Type B pancreatic cell (in vitro differentiated cells): ENCODE results near the gene SPG7. TPM values are rescaled to one million over a fixed set of nuclear protein-coding genes. Genes with fewer than 3 reads are reported as not detected.

ENCODE experiments used
- DNase-seq: peaks from one replicate; pipeline ENCODE4 v3.0.0; 2021; ENCODE audit warnings: mixed read lengths; ENCODE audit not compliant: unreplicated experiment; ENCODE audit errors: extremely low spot score
- H3K27ac Mint-ChIP-seq: 2 replicates; pipeline ENCODE4 v1.8.0; 2021; ENCODE audit warnings: mild to moderate bottlenecking, mixed read lengths
- H3K27me3 Mint-ChIP-seq: 2 replicates; pipeline ENCODE4 v1.8.0; 2021; ENCODE audit warnings: mixed read lengths
- H3K36me3 Mint-ChIP-seq: 2 replicates; pipeline ENCODE4 v1.8.0; 2021; ENCODE audit warnings: mixed read lengths
- H3K4me1 Mint-ChIP-seq: one replicate; pipeline ENCODE4 v1.8.0; 2021; ENCODE audit warnings: mixed read lengths; ENCODE audit not compliant: unreplicated experiment
- H3K4me3 Mint-ChIP-seq: 2 replicates; pipeline ENCODE4 v1.8.0; 2021; ENCODE audit warnings: mild to moderate bottlenecking, mixed read lengths
- H3K9me3 Mint-ChIP-seq: 2 replicates; pipeline ENCODE4 v1.8.0; 2021; ENCODE audit warnings: mixed read lengths
- total RNA-seq: library from RNA; stranded (reverse); gene quantifications from 2 replicates; pipeline ENCODE4 v1.2.1, GENCODE V29; 2021; ENCODE audit warnings: low replicate concordance
- TF ChIP-seq, protein P1 (sequence below): fragments of 200-600 bp; sonication (generic); conservative IDR thresholded peaks from 2 replicates; pipeline ENCODE4 v1.5.0; 2021; ENCODE audit warnings: antibody characterized with exemption, mild to moderate bottlenecking

SPG7 gene
- total RNA-seq, 1 donor from 2014 or later = 129 TPM

DNA sequence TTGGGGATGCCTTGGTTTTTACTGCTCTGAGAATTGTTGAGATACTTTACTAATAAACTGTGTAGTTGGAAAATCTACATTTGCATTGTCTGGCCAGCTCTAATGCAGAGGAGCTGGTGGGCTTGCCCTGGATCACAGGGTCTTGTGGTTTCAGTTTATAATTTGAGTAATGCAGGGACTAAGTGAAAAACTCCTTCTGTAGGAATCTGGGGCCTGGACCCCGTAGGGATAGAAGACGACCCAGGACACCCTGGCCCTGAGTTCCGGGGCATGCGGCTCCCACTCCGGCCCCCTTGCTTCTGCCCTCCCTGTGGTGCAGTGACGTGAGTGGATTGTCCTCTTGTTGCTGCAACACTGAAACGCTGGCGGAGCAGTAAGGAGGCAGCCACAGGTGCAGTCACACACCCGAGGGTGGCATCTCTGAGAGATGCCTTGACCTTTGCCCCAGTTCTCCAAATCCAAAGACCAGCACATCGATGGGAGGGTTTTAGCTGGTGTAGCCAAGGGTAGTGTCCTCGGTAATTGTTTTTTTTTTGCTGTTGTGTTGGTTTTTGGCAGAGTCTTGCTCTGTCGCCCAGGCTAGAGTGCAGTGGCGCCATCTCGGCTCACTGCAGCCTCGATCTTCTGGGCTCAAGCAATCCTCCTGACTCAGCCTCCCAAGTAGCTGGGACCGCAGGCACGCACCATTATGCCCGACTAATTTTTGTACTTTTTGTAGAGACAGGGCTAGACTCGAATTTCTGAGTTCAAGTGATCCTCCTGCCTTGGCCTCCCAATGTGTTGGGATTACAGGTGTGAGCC lies 49.7 kb downstream of the SPG7 start:
- peak overlapping the region; percentile 86 for H3K27ac Mint-ChIP-seq
- H3K4me3 Mint-ChIP-seq = peak overlapping the region; percentile 81
- H3K36me3 Mint-ChIP-seq = peaks cover 23% of the 10 kb centered on the region
- TF ChIP-seq, protein P1, sequence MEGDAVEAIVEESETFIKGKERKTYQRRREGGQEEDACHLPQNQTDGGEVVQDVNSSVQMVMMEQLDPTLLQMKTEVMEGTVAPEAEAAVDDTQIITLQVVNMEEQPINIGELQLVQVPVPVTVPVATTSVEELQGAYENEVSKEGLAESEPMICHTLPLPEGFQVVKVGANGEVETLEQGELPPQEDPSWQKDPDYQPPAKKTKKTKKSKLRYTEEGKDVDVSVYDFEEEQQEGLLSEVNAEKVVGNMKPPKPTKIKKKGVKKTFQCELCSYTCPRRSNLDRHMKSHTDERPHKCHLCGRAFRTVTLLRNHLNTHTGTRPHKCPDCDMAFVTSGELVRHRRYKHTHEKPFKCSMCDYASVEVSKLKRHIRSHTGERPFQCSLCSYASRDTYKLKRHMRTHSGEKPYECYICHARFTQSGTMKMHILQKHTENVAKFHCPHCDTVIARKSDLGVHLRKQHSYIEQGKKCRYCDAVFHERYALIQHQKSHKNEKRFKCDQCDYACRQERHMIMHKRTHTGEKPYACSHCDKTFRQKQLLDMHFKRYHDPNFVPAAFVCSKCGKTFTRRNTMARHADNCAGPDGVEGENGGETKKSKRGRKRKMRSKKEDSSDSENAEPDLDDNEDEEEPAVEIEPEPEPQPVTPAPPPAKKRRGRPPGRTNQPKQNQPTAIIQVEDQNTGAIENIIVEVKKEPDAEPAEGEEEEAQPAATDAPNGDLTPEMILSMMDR = peak; percentile 3
- H3K4me1 Mint-ChIP-seq = peaks cover 18% of the 10 kb centered on the region
- no peaks in the 10 kb centered on the region for H3K27me3 Mint-ChIP-seq
- DNase-seq = no peak
- no peaks in the 10 kb centered on the region for H3K9me3 Mint-ChIP-seq

DNA sequence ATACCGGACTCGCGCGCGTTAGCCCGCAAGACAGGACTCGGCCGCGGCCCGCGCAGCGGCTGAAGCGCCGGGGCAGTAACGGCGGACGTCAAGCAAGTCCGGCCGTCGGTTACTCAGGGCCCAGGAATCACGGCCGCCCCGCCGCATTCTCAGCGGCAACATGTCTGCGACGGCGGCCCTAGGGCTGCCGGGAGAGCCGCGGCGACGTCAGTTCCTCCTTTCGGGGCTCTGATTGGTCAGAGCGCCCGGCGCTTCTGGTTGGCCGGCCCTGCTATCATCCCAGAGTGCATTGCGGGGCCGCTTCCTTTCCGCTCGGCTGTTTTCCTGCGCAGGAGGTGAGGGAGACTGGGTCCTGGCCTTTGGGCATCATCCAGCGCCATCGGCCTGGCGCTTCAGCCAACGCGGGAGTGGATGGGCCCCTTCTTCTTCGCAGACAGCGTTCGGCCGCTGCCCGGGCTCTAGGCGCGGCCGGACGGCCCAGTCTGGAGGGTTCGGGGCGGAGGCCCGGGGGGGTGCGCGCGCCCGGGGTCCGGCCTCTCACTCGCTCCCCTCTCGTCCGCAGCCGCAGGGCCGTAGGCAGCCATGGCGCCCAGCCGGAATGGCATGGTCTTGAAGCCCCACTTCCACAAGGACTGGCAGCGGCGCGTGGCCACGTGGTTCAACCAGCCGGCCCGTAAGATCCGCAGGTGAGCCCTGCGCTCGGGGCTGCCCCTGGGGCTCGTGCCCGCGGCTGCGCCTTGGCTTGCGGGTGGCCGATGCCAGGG lies 52.4 kb downstream of the SPG7 start, which contains the start of gene RPL13:
RPL13 (plus strand) TSS at position 305 of the 764 bp plus-strand sequence; CDS start at position 583, 278 bp downstream.
- Mint-ChIP-seq H3K4me3 (peak within 1 kb of the TSS; percentile 97), H3K9me3 (no peaks in the 10 kb centered on the region), H3K27me3 (no peaks in the 10 kb centered on the region), H3K27ac (peak within 1 kb of the TSS; percentile 99), H3K36me3 (peaks cover 35% of the 10 kb centered on the region), H3K4me1 (peaks cover 33% of the 10 kb centered on the region)
- TF ChIP-seq, protein P1 = no peak
- DNase-seq = peak; percentile 95

DNA sequence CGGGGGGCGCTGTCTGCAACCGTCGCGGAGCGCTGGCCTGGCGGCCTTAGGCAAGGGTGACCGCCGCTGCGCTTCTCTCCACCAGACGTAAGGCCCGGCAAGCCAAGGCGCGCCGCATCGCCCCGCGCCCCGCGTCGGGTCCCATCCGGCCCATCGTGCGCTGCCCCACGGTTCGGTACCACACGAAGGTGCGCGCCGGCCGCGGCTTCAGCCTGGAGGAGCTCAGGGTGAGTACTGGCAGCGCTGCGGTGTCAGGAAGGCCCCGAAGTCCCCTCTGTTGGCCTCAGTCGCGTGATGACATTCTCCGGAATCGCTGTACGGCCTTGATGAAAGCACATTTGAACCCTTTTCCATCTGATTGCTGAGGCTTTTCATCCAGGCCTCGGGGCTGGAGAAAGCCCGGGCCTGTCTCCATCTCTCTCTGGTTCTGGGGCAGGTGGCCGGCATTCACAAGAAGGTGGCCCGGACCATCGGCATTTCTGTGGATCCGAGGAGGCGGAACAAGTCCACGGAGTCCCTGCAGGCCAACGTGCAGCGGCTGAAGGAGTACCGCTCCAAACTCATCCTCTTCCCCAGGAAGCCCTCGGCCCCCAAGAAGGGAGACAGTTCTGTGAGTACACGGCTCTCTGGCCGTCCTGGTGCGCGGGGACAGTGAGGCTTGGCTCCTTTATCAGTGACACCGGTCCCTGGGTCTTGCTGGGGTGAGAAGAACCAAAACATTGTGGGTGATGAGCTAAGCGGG lies 53.1 kb downstream of the SPG7 start:
- no peaks in the 10 kb centered on the region for H3K9me3 Mint-ChIP-seq
- TF ChIP-seq, protein P1 = no peak
- H3K4me1 Mint-ChIP-seq = peaks cover 36% of the 10 kb centered on the region
- H3K36me3 Mint-ChIP-seq = peaks cover 35% of the 10 kb centered on the region
- no peaks in the 10 kb centered on the region for H3K27me3 Mint-ChIP-seq
- peak overlapping the region; percentile 88 for H3K4me3 Mint-ChIP-seq
- no peak for DNase-seq
- peak overlapping the region; percentile 89 for H3K27ac Mint-ChIP-seq

DNA sequence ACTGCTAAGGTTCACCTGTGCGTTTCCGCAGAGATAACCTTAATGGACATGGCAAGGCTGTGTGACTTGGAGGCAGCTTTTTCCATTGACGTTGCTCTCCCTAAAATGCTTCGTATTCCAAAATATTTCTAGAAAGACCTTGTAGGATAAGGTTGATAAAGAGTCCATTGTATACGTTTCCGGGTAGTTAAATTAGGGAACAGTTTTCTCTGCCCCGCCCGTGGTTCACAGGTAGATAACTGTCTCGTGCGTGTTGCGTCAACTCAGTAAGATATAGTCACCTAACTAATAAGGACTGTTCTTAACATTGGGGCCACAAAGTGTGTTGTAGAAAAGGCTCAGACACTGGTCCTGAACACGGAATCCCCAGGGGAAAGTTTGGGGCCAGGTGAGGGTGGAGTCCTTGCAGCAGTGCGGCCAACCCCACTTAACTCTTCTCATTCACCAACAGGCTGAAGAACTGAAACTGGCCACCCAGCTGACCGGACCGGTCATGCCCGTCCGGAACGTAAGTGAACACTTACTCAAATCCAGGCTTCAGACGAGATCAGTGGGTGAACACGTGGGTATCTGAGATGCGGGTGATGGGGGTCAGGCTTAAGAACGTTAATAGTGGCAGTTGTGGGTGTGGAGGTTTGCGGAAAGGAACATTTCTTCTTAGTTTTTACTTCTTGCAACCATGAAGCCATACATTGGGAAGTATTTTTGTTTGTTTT lies 53.8 kb downstream of the SPG7 start:
- peak overlapping the region; percentile 89 for H3K27ac Mint-ChIP-seq
- TF ChIP-seq, protein P1 = no peak
- no peaks in the 10 kb centered on the region for H3K27me3 Mint-ChIP-seq
- H3K4me3 Mint-ChIP-seq = peak overlapping the region; percentile 88
- peaks cover 35% of the 10 kb centered on the region for H3K36me3 Mint-ChIP-seq
- H3K9me3 Mint-ChIP-seq = no peaks in the 10 kb centered on the region
- DNase-seq = no peak
- H3K4me1 Mint-ChIP-seq = peaks cover 37% of the 10 kb centered on the region

GRCh38 chr16:89562939-89563338 lies 54.7 kb downstream of the SPG7 start:
- peaks cover 30% of the 10 kb centered on the region for H3K4me1 Mint-ChIP-seq
- peak overlapping the region; percentile 89 for H3K27ac Mint-ChIP-seq
- H3K9me3 Mint-ChIP-seq = no peaks in the 10 kb centered on the region
- DNase-seq = no peak
- H3K27me3 Mint-ChIP-seq = no peaks in the 10 kb centered on the region
- TF ChIP-seq, protein P1 = no peak
- H3K4me3 Mint-ChIP-seq = peak overlapping the region; percentile 88
- peaks cover 27% of the 10 kb centered on the region for H3K36me3 Mint-ChIP-seq
